HepG2 (cell line): ENCODE measurements around the gene APOC3. TPM values are rescaled to one million over a fixed set of nuclear protein-coding genes. Genes with fewer than 3 reads are reported as not detected.

Source experiments
- ATAC-seq: fragments of 200-7000 bp; cut with Tn5 transposase; 3 replicates; pipeline ENCODE4 v1.9.1; 2020; ENCODE audit warnings: mild to moderate bottlenecking, moderate library complexity
- BruUV-seq: library from RNA; stranded (reverse); fragments of 400-500 nt; replicated peaks from 2 replicates; lab custom pipeline; 2021; lab: Mats Ljungman, UMichigan
- CTCF ChIA-PET: fragments of 300-600 bp; formaldehyde crosslinking; extraction: SDS; loops from one replicate; lab custom pipeline; 2021; ENCODE audit warnings: low total read pairs, inconsistent platforms, low intra/inter-chr PET ratio; lab: Yijun Ruan, JAX
- POLR2A ChIA-PET: fragments of 350-600 bp; sonication (Branson Sonifier 250); formaldehyde crosslinking; loops from one replicate; lab custom pipeline; 2020; ENCODE audit warnings: antibody characterized with exemption, inconsistent platforms; lab: Yijun Ruan, JAX
- DNase-seq: peaks from one replicate; pipeline ENCODE4 v3.0.0-alpha.2; 2015; ENCODE audit warnings: low spot score
- FAIRE-seq: peaks from 3 replicates; lab custom pipeline; 2011; peaks lifted over from hg19 to GRCh38; lab: Jason Lieb, UNC
- H2AFZ ChIP-seq: one replicate; pipeline ENCODE4 v1.6.1; 2011; ENCODE audit warnings: low read length, inconsistent platforms
- H3K27ac ChIP-seq: fragments of 300-600 bp; 3 replicates; pipeline ENCODE4 v1.8.0; 2011; ENCODE audit warnings: mixed run types, mild to moderate bottlenecking, mixed read lengths, low read length, inconsistent platforms; ENCODE audit not compliant: insufficient read depth; ENCODE audit errors: extremely low read length
- H3K27me3 ChIP-seq, 2 experiments: fragments of 200-600 bp in 1 of 2; 2 replicates in 1 of 2; 3 replicates in 1 of 2; pipeline versions ENCODE4 v1.6.0 to v1.8.0; 2011; ENCODE audit warnings: low read length in 2 of 2, mild to moderate bottlenecking in 2 of 2, moderate library complexity in 2 of 2, inconsistent platforms in 1 of 2; ENCODE audit not compliant: insufficient read depth in 2 of 2, control insufficient read depth in 1 of 2
- H3K36me3 ChIP-seq, 2 experiments: fragments of 200-600 bp in 1 of 2; replicated peaks in 1 of 2; 2 replicates in 1 of 2; 3 replicates in 1 of 2; pipeline versions ENCODE4 v1.5.1 to v1.8.0; 2011; ENCODE audit warnings: low read length in 2 of 2, inconsistent platforms in 1 of 2; ENCODE audit not compliant: insufficient read depth in 2 of 2, control insufficient read depth in 1 of 2
- H3K4me1 ChIP-seq: 2 replicates; pipeline ENCODE4 v1.5.1; 2012; ENCODE audit warnings: low read length, inconsistent platforms; ENCODE audit not compliant: insufficient read depth
- H3K4me2 ChIP-seq: 2 replicates; pipeline ENCODE4 v1.6.0; 2011; ENCODE audit warnings: low read depth, low read length, inconsistent platforms
- H3K4me3 ChIP-seq, 3 experiments: fragments of 200-600 bp in 1 of 3; sonication (generic), shearing (Covaris generic) in 1 of 3; replicated peaks in 1 of 3; 2 replicates each; pipeline ENCODE4 v1.5.1; 2011 to 2016; ENCODE audit warnings: low read length in 3 of 3, inconsistent platforms in 2 of 3, low read depth in 2 of 3, mild to moderate bottlenecking in 2 of 3, control low read depth in 1 of 3, mixed read lengths in 1 of 3; ENCODE audit not compliant: insufficient read depth in 1 of 3
- H3K79me2 ChIP-seq: one replicate; pipeline ENCODE4 v1.6.1; 2011; ENCODE audit warnings: low read length, inconsistent platforms; ENCODE audit not compliant: insufficient read depth
- H3K9ac ChIP-seq: 2 replicates; pipeline ENCODE4 v1.6.0; 2011; ENCODE audit warnings: mild to moderate bottlenecking, low read depth, low read length, inconsistent platforms; ENCODE audit not compliant: insufficient read depth
- H3K9me3 ChIP-seq: 2 replicates; pipeline ENCODE4 v1.5.1; 2012; ENCODE audit warnings: mild to moderate bottlenecking, low read length
- H4K20me1 ChIP-seq: 2 replicates; pipeline ENCODE4 v1.6.0; 2011; ENCODE audit warnings: inconsistent platforms, mild to moderate bottlenecking, low read length, moderate library complexity; ENCODE audit not compliant: insufficient read depth
- BRD4 ChIP-seq: sonication (generic); formaldehyde crosslinking; IDR thresholded peaks from 2 replicates; pipeline ENCODE4 v1.4.0; 2020; ENCODE audit warnings: missing genetic modification reagents
- HINFP ChIP-seq: sonication (generic); formaldehyde crosslinking; IDR thresholded peaks from 2 replicates; pipeline ENCODE4 v1.4.0; 2020; ENCODE audit warnings: low read depth, mild to moderate bottlenecking, missing genetic modification reagents
- IRF2 ChIP-seq: IDR thresholded peaks from 2 replicates; pipeline ENCODE4 v1.6.1; 2018; ENCODE audit warnings: missing genetic modification reagents, missing compliant biosample characterization
- MYPOP ChIP-seq: sonication (generic); formaldehyde crosslinking; IDR thresholded peaks from 2 replicates; pipeline ENCODE4 v1.8.1; 2023; ENCODE audit warnings: mild to moderate bottlenecking, moderate library complexity, missing genetic modification reagents
- RNF219 ChIP-seq: sonication (generic); formaldehyde crosslinking; IDR thresholded peaks from 2 replicates; pipeline ENCODE4 v1.5.0; 2020; ENCODE audit warnings: mild to moderate bottlenecking, missing genetic modification reagents
- ZFP36L1 ChIP-seq: sonication (generic); formaldehyde crosslinking; IDR thresholded peaks from 2 replicates; pipeline ENCODE4 v1.8.0; 2022; ENCODE audit warnings: mild to moderate bottlenecking, missing genetic modification reagents, moderate library complexity
- ZNF281 ChIP-seq: sonication (generic); formaldehyde crosslinking; IDR thresholded peaks from 2 replicates; pipeline ENCODE4 v1.4.0; 2020; ENCODE audit warnings: missing genetic modification reagents, borderline replicate concordance
- ZNF547 ChIP-seq: sonication (generic); formaldehyde crosslinking; IDR thresholded peaks from 2 replicates; pipeline ENCODE4 v1.5.1; 2020; ENCODE audit warnings: mild to moderate bottlenecking, missing genetic modification reagents
- ZNF577 ChIP-seq: sonication (generic); formaldehyde crosslinking; IDR thresholded peaks from 2 replicates; pipeline ENCODE4 v1.4.0; 2020; ENCODE audit warnings: mild to moderate bottlenecking, low read depth, missing genetic modification reagents, borderline replicate concordance
- ZNF737 ChIP-seq: sonication (generic); formaldehyde crosslinking; IDR thresholded peaks from 2 replicates; pipeline ENCODE4 v1.5.0; 2020; ENCODE audit warnings: missing genetic modification reagents, mild to moderate bottlenecking, borderline replicate concordance
- WGBS: methylation state at CpG from one replicate; pipeline ENCODE4 v1.1.6; 2017; ENCODE audit warnings: low lambda C conversion rate; 5-methylcytosine and 5-hydroxymethylcytosine counted together
- in situ Hi-C: cut with HindIII; loops from 2 replicates; pipeline ENCODE4 v1.10.0; 2017; ENCODE audit warnings: low pct_unique_long_range_greater_than_20kb; ENCODE audit not compliant: extremely low pct_ligation_motif_present
- intact Hi-C: fragments of 100-400 bp; cut with micrococcal nuclease; formaldehyde crosslinking; loops from one replicate; pipeline ENCODE4 v1.10.0; 2022; ENCODE audit not compliant: unreplicated experiment
- polyA plus RNA-seq, 8 experiments: library from polyadenylated mRNA; depleted of rRNA in 3 of 8; stranded (reverse) in 7 of 8; unstranded in 1 of 8; fragments of >200 nt; fragmentation: Illumina TruSeq in 4 of 8; extraction: Trizol in 4 of 8; gene quantifications; 2 replicates each; pipeline versions ENCODE4 v1.2.1 to v1.2.3, GENCODE V29; 2011 to 2016; ENCODE audit warnings: low read depth in 4 of 8, missing spikeins in 1 of 8, mixed read lengths in 1 of 8; ENCODE audit not compliant: insufficient read depth in 1 of 8
- total RNA-seq, 5 experiments: library from RNA; depleted of rRNA; stranded (reverse); fragments of >200 nt; fragmentation: Illumina TruSeq; extraction: Trizol; gene quantifications; 2 replicates each; pipeline ENCODE4 v1.2.3, GENCODE V29; 2016; ENCODE audit warnings: low read depth in 1 of 5

Gene APOC3
- total and polyA plus RNA-seq, 2 of the 13 experiments (the other 11 are each of a cell fraction or from before 2014, with no cell fraction given) = 314 to 687 TPM

GRCh38 chr11:116807601-116808261 lies 22.0 kb upstream of the APOC3 start (continued):
- TF ChIP-seq HINFP (CRISPR knock-in tag) = peak; percentile 89; the same call in 1 of the 2 replicates
- 0 out of 2 replicates have a peak, but pooled peaks have one; percentile 12 for TF ChIP-seq ZNF547 (CRISPR knock-in tag)

- CTCF ChIA-PET = no interaction called here
- TF ChIP-seq ZNF737 (CRISPR knock-in tag) (0 out of 2 replicates have a peak, but pooled peaks have one; percentile 35), BRD4 (peak; percentile 18), ZNF577 (CRISPR knock-in tag) (no peak), ZFP36L1 (CRISPR knock-in tag) (peak; percentile 31; the same call in 1 of the 2 replicates), MYPOP (CRISPR knock-in tag) (no peak; the same call in 1 of the 2 replicates), ZNF281 (CRISPR knock-in tag) (peak; percentile 78; the same call in 1 of the 2 replicates), RNF219 (CRISPR knock-in tag) (peak; percentile 90; the same call in 1 of the 2 replicates), IRF2 (peak; percentile 69; the same call in 1 of the 2 replicates)
These were observed 21.2 kb upstream of the APOC3 start for GRCh38 chr11:116808262-116809175.

More at GRCh38 chr11:116808262-116809175, 21.2 kb upstream of the APOC3 start:
- peak overlapping the region; percentile 84 for H3K4me2 ChIP-seq
- no peaks in the 10 kb centered on the region for H3K27me3 ChIP-seq
- WGBS = under 1% methylated on average over 12 of the region's 14 CpGs
- peak; percentile 98 for DNase-seq
- H3K9ac ChIP-seq = peak overlapping the region; percentile 84
- intact Hi-C loops (loop anchor here (1.0 kb wide), 2 partner anchors 16 to 21 kb away; partner anchors contain the start of gene APOC3), in situ Hi-C loops (no loop called here)
- POLR2A ChIA-PET = interaction anchor here (0.7 to 8.5 kb wide), 14 partner anchors 8 to 288 kb away, joined by 3 to 778 read pairs (median 5); partner anchors contain the start of genes APOA1, APOA4, APOA5 and APOC3
- no peaks in the 10 kb centered on the region for H3K9me3 ChIP-seq
- H3K36me3 ChIP-seq = no peaks in the 10 kb centered on the region
- FAIRE-seq = peak; percentile 97
- H3K4me1 ChIP-seq = peaks cover 86% of the 10 kb centered on the region
- no peak overlapping the region for H2AFZ ChIP-seq
- H3K79me2 ChIP-seq = no peaks in the 10 kb centered on the region
- ATAC-seq = peak; percentile 92
- BruUV-seq = TSS peak; percentile 98
- no peaks in the 10 kb centered on the region for H4K20me1 ChIP-seq
- peak overlapping the region; percentile 20 to 62 (median 31); a peak in 5 of 6 replicates for H3K4me3 ChIP-seq
- H3K27ac ChIP-seq = peak overlapping the region; percentile 98
